ENCODE measurements around the gene SERINC5. TPM values are rescaled to one million over a fixed set of nuclear protein-coding genes. Genes with fewer than 3 reads are reported as not detected.

Gene SERINC5
- total RNA-seq, 1 donor from 2014 or later = 57.3 TPM

- TF ChIP-seq CTCF (IDR thresholded peaks at IDR 0.05; ENCODE audit: insufficient read depth, low read depth, low read length) (no peak), EZH2 (IDR thresholded peaks at IDR 0.05; ENCODE audit: insufficient read depth, low read length) (no peak)
- Histone ChIP-seq H3K9ac (ENCODE audit: low read length) (no peak overlapping the region), H3K4me2 (ENCODE audit: low read length) (no peak overlapping the region), H3K4me3 (ENCODE audit: insufficient read depth, low read depth, low read length) (no peak overlapping the region), H4K20me1 (ENCODE audit: insufficient read depth, low read length) (peaks cover 18% of the 10 kb centered on the region), H3K79me2 (ENCODE audit: insufficient read depth, low read length) (peaks cover 52% of the 10 kb centered on the region), H3K27ac (ENCODE audit: low read depth, low read length) (no peak overlapping the region), H2AFZ (ENCODE audit: low read depth, low read length) (no peak overlapping the region), H3K36me3 (ENCODE audit: insufficient read depth, low read length) (no peaks in the 10 kb centered on the region), H3K27me3 (ENCODE audit: insufficient read depth, low read length) (no peaks in the 10 kb centered on the region), H3K9me3 (ENCODE audit: insufficient read depth, low read depth, low read length) (no peaks in the 10 kb centered on the region), H3K4me1 (ENCODE audit: insufficient read depth, low read length) (peaks cover 17% of the 10 kb centered on the region)
- Mint-ChIP-seq H3K4me3 (ENCODE audit: unreplicated experiment) (no peak overlapping the region), H3K4me1 (ENCODE audit: low read depth, unreplicated experiment) (peaks cover 56% of the 10 kb centered on the region), H3K27ac (ENCODE audit: unreplicated experiment) (no peak overlapping the region), H3K9me3 (ENCODE audit: unreplicated experiment) (no peaks in the 10 kb centered on the region), H3K36me3 (ENCODE audit: low read depth, unreplicated experiment) (peaks cover 2% of the 10 kb centered on the region), H3K27me3 (ENCODE audit: low read depth, unreplicated experiment) (no peaks in the 10 kb centered on the region)
- DNase-seq (ENCODE audit: low read depth) = no peak
- FAIRE-seq = no peak
Measured at GRCh38 chr5:80191397-80191796, 64.5 kb downstream of the SERINC5 start.

GRCh38 chr5:80190960-80191359 is 64.9 kb downstream of the SERINC5 start:
- peaks cover 53% of the 10 kb centered on the region for H3K4me1 Mint-ChIP-seq (ENCODE audit: low read depth, unreplicated experiment)
- no peaks in the 10 kb centered on the region for H3K27me3 Mint-ChIP-seq (ENCODE audit: low read depth, unreplicated experiment)
- peak overlapping the region; percentile 53 for H3K27ac Mint-ChIP-seq (ENCODE audit: unreplicated experiment)
- DNase-seq (ENCODE audit: low read depth) (no peak), FAIRE-seq (no peak)
- H3K36me3 ChIP-seq (ENCODE audit: insufficient read depth, low read length) = no peaks in the 10 kb centered on the region
- peaks cover 17% of the 10 kb centered on the region for H3K4me1 ChIP-seq (ENCODE audit: insufficient read depth, low read length)
- no peak overlapping the region for H3K4me3 Mint-ChIP-seq (ENCODE audit: unreplicated experiment)
- no peaks in the 10 kb centered on the region for H3K9me3 Mint-ChIP-seq (ENCODE audit: unreplicated experiment)
- no peaks in the 10 kb centered on the region for H3K9me3 ChIP-seq (ENCODE audit: insufficient read depth, low read depth, low read length)
- H2AFZ ChIP-seq (ENCODE audit: low read depth, low read length) = no peak overlapping the region
- no peak overlapping the region for H3K9ac ChIP-seq (ENCODE audit: low read length)
- TF ChIP-seq EZH2 (IDR thresholded peaks at IDR 0.05; ENCODE audit: insufficient read depth, low read length) (no peak), CTCF (IDR thresholded peaks at IDR 0.05; ENCODE audit: insufficient read depth, low read depth, low read length) (no peak)
- no peak overlapping the region for H3K4me2 ChIP-seq (ENCODE audit: low read length)
- no peak overlapping the region for H3K27ac ChIP-seq (ENCODE audit: low read depth, low read length)
- no peaks in the 10 kb centered on the region for H3K27me3 ChIP-seq (ENCODE audit: insufficient read depth, low read length)
- H3K4me3 ChIP-seq (ENCODE audit: insufficient read depth, low read depth, low read length) = no peak overlapping the region
- peaks cover 52% of the 10 kb centered on the region for H3K79me2 ChIP-seq (ENCODE audit: insufficient read depth, low read length)
- H4K20me1 ChIP-seq (ENCODE audit: insufficient read depth, low read length) = peaks cover 18% of the 10 kb centered on the region
- no peaks in the 10 kb centered on the region for H3K36me3 Mint-ChIP-seq (ENCODE audit: low read depth, unreplicated experiment)

- Histone ChIP-seq H3K9me3 (ENCODE audit: insufficient read depth, low read depth, low read length) (no peaks in the 10 kb centered on the region), H3K27me3 (ENCODE audit: insufficient read depth, low read length) (no peaks in the 10 kb centered on the region), H4K20me1 (ENCODE audit: insufficient read depth, low read length) (peaks cover 18% of the 10 kb centered on the region), H3K4me2 (ENCODE audit: low read length) (no peak overlapping the region), H3K79me2 (ENCODE audit: insufficient read depth, low read length) (peaks cover 51% of the 10 kb centered on the region), H3K36me3 (ENCODE audit: insufficient read depth, low read length) (no peaks in the 10 kb centered on the region), H2AFZ (ENCODE audit: low read depth, low read length) (no peak overlapping the region), H3K27ac (ENCODE audit: low read depth, low read length) (no peak overlapping the region), H3K9ac (ENCODE audit: low read length) (no peak overlapping the region), H3K4me3 (ENCODE audit: insufficient read depth, low read depth, low read length) (no peak overlapping the region), H3K4me1 (ENCODE audit: insufficient read depth, low read length) (peaks cover 17% of the 10 kb centered on the region)
- Mint-ChIP-seq H3K9me3 (ENCODE audit: unreplicated experiment) (no peaks in the 10 kb centered on the region), H3K4me1 (ENCODE audit: low read depth, unreplicated experiment) (peaks cover 48% of the 10 kb centered on the region), H3K27ac (ENCODE audit: unreplicated experiment) (peak overlapping the region; percentile 26), H3K36me3 (ENCODE audit: low read depth, unreplicated experiment) (no peaks in the 10 kb centered on the region), H3K27me3 (ENCODE audit: low read depth, unreplicated experiment) (no peaks in the 10 kb centered on the region), H3K4me3 (ENCODE audit: unreplicated experiment) (no peak overlapping the region)
- FAIRE-seq = no peak
- no peak for DNase-seq (ENCODE audit: low read depth)
- TF ChIP-seq CTCF (IDR thresholded peaks at IDR 0.05; ENCODE audit: insufficient read depth, low read depth, low read length) = no peak
- no peak for TF ChIP-seq EZH2 (IDR thresholded peaks at IDR 0.05; ENCODE audit: insufficient read depth, low read length)
Measured at GRCh38 chr5:80189701-80190100, 66.1 kb downstream of the SERINC5 start.

Measured in astrocyte (in vitro differentiated cells and primary cell).